ENCODE measurements around the gene DCAF5. TPM values are rescaled to one million over a fixed set of nuclear protein-coding genes. Genes with fewer than 3 reads are reported as not detected.
"Not testable (repeated sequence)": the region's sequence is repeated elsewhere in the genome, so short reads cannot be mapped to it uniquely, and the experiment has no call there.

Gene DCAF5
- total RNA-seq, 2 experiments from 2014 or later = 45.7 to 50.3 TPM

GRCh38 chr14:69073915-69074314 lies 79.0 kb downstream of the DCAF5 start:
- Mint-ChIP-seq H3K36me3 (ENCODE audit: low read depth) (peaks cover 28% of the 10 kb centered on the region), H3K9me3 (no peaks in the 10 kb centered on the region), H3K4me3 (no peak overlapping the region), H3K4me1 (peaks cover 3% of the 10 kb centered on the region), H3K27me3 (no peaks in the 10 kb centered on the region), H3K27ac (no peak overlapping the region)
- DNase-seq = no peak
- ChIA-PET CTCF (interaction anchor here (0.8 to 1.2 kb wide), 2 partner anchors 9 to 163 kb away, joined by 3 read pairs; no protein-coding TSS in a partner anchor), POLR2A (no interaction called here)

GRCh38 chr14:69073429-69073828 lies 79.5 kb downstream of the DCAF5 start:
- H3K36me3 Mint-ChIP-seq (ENCODE audit: low read depth) = peaks cover 32% of the 10 kb centered on the region
- ChIA-PET POLR2A (no interaction called here), CTCF (interaction anchor here (1.2 kb wide), 1 partner anchor 8 kb away, joined by 3 read pairs; no protein-coding TSS in a partner anchor)
- DNase-seq = no peak
- peaks cover under 1% of the 10 kb centered on the region for H3K4me1 Mint-ChIP-seq
- H3K27ac Mint-ChIP-seq = no peak overlapping the region
- H3K27me3 Mint-ChIP-seq = no peaks in the 10 kb centered on the region
- no peak overlapping the region for H3K4me3 Mint-ChIP-seq
- H3K9me3 Mint-ChIP-seq = no peaks in the 10 kb centered on the region

GRCh38 chr14:69072584-69072983 lies 80.3 kb downstream of the DCAF5 start:
- Mint-ChIP-seq H3K27ac (no peak overlapping the region), H3K4me3 (no peak overlapping the region), H3K36me3 (ENCODE audit: low read depth) (peaks cover 38% of the 10 kb centered on the region), H3K4me1 (peaks cover 4% of the 10 kb centered on the region), H3K27me3 (no peaks in the 10 kb centered on the region), H3K9me3 (no peaks in the 10 kb centered on the region)
- POLR2A ChIA-PET = no interaction called here
- no peak for DNase-seq
- CTCF ChIA-PET = interaction anchor here (1.1 kb wide), 1 partner anchor 35 kb away, joined by 4 read pairs; no protein-coding TSS in a partner anchor

GRCh38 chr14:69068744-69069421 lies 84.0 kb downstream of the DCAF5 start:
- H3K4me1 Mint-ChIP-seq = peaks cover 13% of the 10 kb centered on the region
- CTCF ChIA-PET = no interaction called here
- POLR2A ChIA-PET = interaction anchor here (1.2 kb wide), 1 partner anchor 14 kb away, joined by 4 read pairs; no protein-coding TSS in a partner anchor
- no peaks in the 10 kb centered on the region for H3K27me3 Mint-ChIP-seq
- H3K4me3 Mint-ChIP-seq = no peak overlapping the region
- H3K36me3 Mint-ChIP-seq (ENCODE audit: low read depth) = peaks cover 29% of the 10 kb centered on the region
- no peaks in the 10 kb centered on the region for H3K9me3 Mint-ChIP-seq
- H3K27ac Mint-ChIP-seq = no peak overlapping the region
- no peak for DNase-seq

GRCh38 chr14:69066396-69067171 lies 86.3 kb downstream of the DCAF5 start:
- Mint-ChIP-seq H3K4me1 (peaks cover 13% of the 10 kb centered on the region), H3K27me3 (no peaks in the 10 kb centered on the region), H3K27ac (no peak overlapping the region), H3K36me3 (ENCODE audit: low read depth) (peaks cover 38% of the 10 kb centered on the region), H3K9me3 (no peaks in the 10 kb centered on the region), H3K4me3 (no peak overlapping the region)
- ChIA-PET CTCF (interaction anchor here (1.3 to 1.5 kb wide), 2 partner anchors 10 to 155 kb away, joined by 4 read pairs; no protein-coding TSS in a partner anchor), POLR2A (no interaction called here)
- DNase-seq = no peak

- Mint-ChIP-seq H3K36me3 (ENCODE audit: low read depth) (peaks cover 41% of the 10 kb centered on the region), H3K4me1 (peaks cover 13% of the 10 kb centered on the region)
- H3K27ac Mint-ChIP-seq, H3K27me3 Mint-ChIP-seq, POLR2A ChIA-PET, H3K9me3 Mint-ChIP-seq, DNase-seq, H3K4me3 Mint-ChIP-seq: not testable (repeated sequence)
- CTCF ChIA-PET = interaction anchor here (1.0 to 1.5 kb wide), 3 partner anchors 9 to 222 kb away, joined by 3 to 4 read pairs (median 4); no protein-coding TSS in a partner anchor
These were observed 87.0 kb downstream of the DCAF5 start for GRCh38 chr14:69065934-69066333.

GRCh38 chr14:69064596-69064995 lies 88.3 kb downstream of the DCAF5 start:
- ChIA-PET CTCF (interaction anchor here (1.0 to 1.1 kb wide), 2 partner anchors 9 to 44 kb away, joined by 3 read pairs; no protein-coding TSS in a partner anchor), POLR2A (no interaction called here)
- H3K27me3 Mint-ChIP-seq = no peaks in the 10 kb centered on the region
- peaks cover 13% of the 10 kb centered on the region for H3K4me1 Mint-ChIP-seq
- H3K9me3 Mint-ChIP-seq = no peaks in the 10 kb centered on the region
- no peak overlapping the region for H3K27ac Mint-ChIP-seq
- no peak overlapping the region for H3K4me3 Mint-ChIP-seq
- DNase-seq = no peak
- peaks cover 48% of the 10 kb centered on the region for H3K36me3 Mint-ChIP-seq (ENCODE audit: low read depth)

GRCh38 chr14:69059658-69060623 lies 93.0 kb downstream of the DCAF5 start:
- ChIA-PET POLR2A (interaction anchor here (0.6 to 1.5 kb wide), 2 partner anchors 17 to 104 kb away, joined by 3 to 4 read pairs; no protein-coding TSS in a partner anchor), CTCF (no interaction called here)
- no peak for DNase-seq

GRCh38 chr14:69055999-69056788 lies 96.7 kb downstream of the DCAF5 start:
- Mint-ChIP-seq H3K27me3 (no peaks in the 10 kb centered on the region), H3K4me3 (no peak overlapping the region), H3K9me3 (no peaks in the 10 kb centered on the region), H3K36me3 (ENCODE audit: low read depth) (peaks cover 48% of the 10 kb centered on the region), H3K27ac (no peak overlapping the region), H3K4me1 (peaks cover 18% of the 10 kb centered on the region)
- DNase-seq = no peak
- POLR2A ChIA-PET = no interaction called here
- CTCF ChIA-PET = interaction anchor here (1.0 to 2.3 kb wide), 5 partner anchors 10 to 193 kb away, joined by 3 to 9 read pairs (median 4); no protein-coding TSS in a partner anchor

More at GRCh38 chr14:69059658-69060623, 93.0 kb downstream of the DCAF5 start:
- Mint-ChIP-seq H3K27me3 (no peaks in the 10 kb centered on the region), H3K9me3 (no peaks in the 10 kb centered on the region), H3K36me3 (ENCODE audit: low read depth) (peaks cover 58% of the 10 kb centered on the region), H3K4me1 (peaks cover 18% of the 10 kb centered on the region), H3K27ac (no peak overlapping the region), H3K4me3 (no peak overlapping the region)

GRCh38 chr14:69055125-69055524 lies 97.8 kb downstream of the DCAF5 start:
- H3K4me3 Mint-ChIP-seq = no peak overlapping the region
- peaks cover 46% of the 10 kb centered on the region for H3K36me3 Mint-ChIP-seq (ENCODE audit: low read depth)
- H3K27me3 Mint-ChIP-seq = no peaks in the 10 kb centered on the region
- peaks cover 18% of the 10 kb centered on the region for H3K4me1 Mint-ChIP-seq
- POLR2A ChIA-PET = no interaction called here
- H3K27ac Mint-ChIP-seq = no peak overlapping the region
- no peak for DNase-seq
- no peaks in the 10 kb centered on the region for H3K9me3 Mint-ChIP-seq
- CTCF ChIA-PET = no interaction called here

- Mint-ChIP-seq H3K4me3 (no peak overlapping the region), H3K9me3 (no peaks in the 10 kb centered on the region), H3K36me3 (ENCODE audit: low read depth) (peaks cover 36% of the 10 kb centered on the region), H3K27me3 (no peaks in the 10 kb centered on the region), H3K27ac (no peak overlapping the region), H3K4me1 (peaks cover 18% of the 10 kb centered on the region)
- CTCF ChIA-PET = no interaction called here
- no peak for DNase-seq
- POLR2A ChIA-PET = no interaction called here
These were observed 98.9 kb downstream of the DCAF5 start for GRCh38 chr14:69054030-69054429.

- DNase-seq = no peak
- Mint-ChIP-seq H3K36me3 (ENCODE audit: low read depth) (peaks cover 28% of the 10 kb centered on the region), H3K27me3 (no peaks in the 10 kb centered on the region), H3K27ac (no peak overlapping the region), H3K4me1 (peaks cover 5% of the 10 kb centered on the region), H3K9me3 (no peaks in the 10 kb centered on the region), H3K4me3 (no peak overlapping the region)
- POLR2A ChIA-PET = no interaction called here
- CTCF ChIA-PET = no interaction called here
These were observed 100.7 kb downstream of the DCAF5 start for GRCh38 chr14:69052181-69052601.

Data from activated CD4-positive, alpha-beta memory T cell treated with anti-CD3 and anti-CD28 coated beads, Interleukin-2, amount 10 ng/mL, durations not matched to agents 7 days and 5 days (primary cell).